K562 (cell line): Measurements from ENCODE around the gene TRNP1. TPM values are rescaled to one million over a fixed set of nuclear protein-coding genes. Genes with fewer than 3 reads are reported as not detected.
A peak's percentile ranks its signal among the peaks of the same experiment; 100 is the strongest.

Experiments used
- ATAC-seq: fragments of 200-7000 bp; cut with Tn5 transposase; 3 replicates; pipeline ENCODE4 v1.9.1; 2020; ENCODE audit warnings: moderate library complexity
- Bru-seq: library from RNA; stranded (reverse); fragments of 400-500 nt; gene quantifications from one replicate; lab custom pipeline; 2021; lab: Mats Ljungman, UMichigan
- BruChase-seq, 2 experiments: library from RNA; stranded (reverse); fragments of 400-500 nt; gene quantifications; one replicate each; lab custom pipeline; 2021; lab: Mats Ljungman, UMichigan
- BruUV-seq: library from RNA; stranded (reverse); fragments of 400-500 nt; replicated peaks from 2 replicates; lab custom pipeline; 2021; lab: Mats Ljungman, UMichigan
- CTCF ChIA-PET: fragments of 300-600 bp; formaldehyde crosslinking; extraction: SDS; loops from one replicate; lab custom pipeline; 2021; ENCODE audit warnings: low intra/inter-chr PET ratio; lab: Yijun Ruan, JAX
- POLR2A ChIA-PET: fragments of 300-600, 350-650 bp; sonication (Branson Sonifier 250); formaldehyde crosslinking; extraction: SDS; loops from one replicate; lab custom pipeline; 2021; ENCODE audit warnings: antibody characterized with exemption, inconsistent platforms; lab: Yijun Ruan, JAX
- DNase-seq, 4 experiments: peaks; one replicate each; pipeline versions ENCODE4 v3.0.0 to v3.0.0-alpha.2; 2011 to 2018; ENCODE audit warnings: low spot score in 3 of 4, mixed read lengths in 3 of 4; ENCODE audit errors: extremely low read depth in 1 of 4
- FAIRE-seq: peaks from 2 replicates; lab custom pipeline; 2011; peaks lifted over from hg19 to GRCh38; lab: Jason Lieb, UNC
- H2AFZ ChIP-seq: 2 replicates; pipeline ENCODE4 v1.6.0; 2011; ENCODE audit warnings: low read depth, low read length, control low read depth, inconsistent platforms
- H3K27ac ChIP-seq: fragments of 200-600 bp; 3 replicates; pipeline ENCODE4 v1.8.0; 2011; ENCODE audit warnings: low read depth, mild to moderate bottlenecking, control low read depth, inconsistent platforms, low read length, moderate library complexity, mixed read lengths; ENCODE audit errors: extremely low read depth
- H3K27me3 ChIP-seq, 2 experiments: fragments of 300-600 bp in 1 of 2; 2 replicates in 1 of 2; 3 replicates in 1 of 2; pipeline versions ENCODE4 v1.6.0 to v1.8.0; 2011; ENCODE audit warnings: inconsistent platforms in 2 of 2, low read length in 2 of 2, mild to moderate bottlenecking in 1 of 2, mixed read lengths in 1 of 2, moderate library complexity in 1 of 2; ENCODE audit not compliant: control insufficient read depth in 2 of 2, insufficient read depth in 2 of 2
- H3K36me3 ChIP-seq: fragments of 300-600 bp; 3 replicates; pipeline ENCODE4 v1.8.0; 2011; ENCODE audit warnings: mild to moderate bottlenecking, low read length, inconsistent platforms; ENCODE audit not compliant: control insufficient read depth, insufficient read depth
- H3K4me1 ChIP-seq, 2 experiments: fragments of 200-600 bp in 1 of 2; replicated peaks in 1 of 2; 2 replicates in 1 of 2; 3 replicates in 1 of 2; pipeline versions ENCODE4 v1.5.1 to v1.8.0; 2011; ENCODE audit warnings: inconsistent platforms in 2 of 2, low read length in 2 of 2, mild to moderate bottlenecking in 1 of 2, mixed read lengths in 1 of 2, moderate library complexity in 1 of 2; ENCODE audit not compliant: control insufficient read depth in 2 of 2, insufficient read depth in 2 of 2
- H3K4me2 ChIP-seq: 2 replicates; pipeline ENCODE4 v1.6.1; 2011; ENCODE audit warnings: low read length, control low read depth, inconsistent platforms, mixed read lengths; ENCODE audit not compliant: insufficient read depth
- H3K4me3 ChIP-seq: fragments of 200-600 bp; sonication (generic), shearing (Covaris generic); 2 replicates; pipeline ENCODE4 v1.5.1; 2016; ENCODE audit warnings: control low read depth, inconsistent platforms
- H3K79me2 ChIP-seq: fragments of 200-600 bp; 3 replicates; pipeline ENCODE4 v1.8.0; 2011; ENCODE audit warnings: low read length, inconsistent platforms; ENCODE audit not compliant: control insufficient read depth, insufficient read depth
- H3K9ac ChIP-seq, 2 experiments: 2 replicates each; pipeline versions ENCODE4 v1.6.0 to v1.6.1; 2011; ENCODE audit warnings: low read depth in 2 of 2, low read length in 2 of 2, control low read depth in 1 of 2, inconsistent platforms in 1 of 2, mild to moderate bottlenecking in 1 of 2, mixed read lengths in 1 of 2; ENCODE audit not compliant: insufficient read depth in 1 of 2
- H3K9me1 ChIP-seq: one replicate; pipeline ENCODE4 v1.6.0; 2011; ENCODE audit warnings: inconsistent platforms, mild to moderate bottlenecking, low read length, moderate library complexity; ENCODE audit not compliant: control insufficient read depth, insufficient read depth
- H3K9me3 ChIP-seq: replicated peaks from 2 replicates; pipeline ENCODE4 v1.5.1; 2011; ENCODE audit warnings: low read depth, low read length, inconsistent platforms; ENCODE audit not compliant: control insufficient read depth, insufficient read depth
- H4K20me1 ChIP-seq: replicated peaks from 2 replicates; pipeline ENCODE4 v1.6.1; 2011; ENCODE audit warnings: low read length, inconsistent platforms, mixed read lengths; ENCODE audit not compliant: control insufficient read depth, insufficient read depth
- CAMTA2 ChIP-seq: fragments of 250-450 bp; sonication (Bioruptor Pico); conservative IDR thresholded peaks from 2 replicates; pipeline ENCODE4 v1.5.1; 2022
- DPF2 ChIP-seq: fragments of 450-650 bp; IDR thresholded peaks from 2 replicates; pipeline ENCODE4 v1.6.1; 2016
- EP400 ChIP-seq: fragments of 450-650 bp; IDR thresholded peaks from 2 replicates; pipeline ENCODE4 v1.6.1; 2017; ENCODE audit warnings: antibody characterized with exemption, mild to moderate bottlenecking, moderate library complexity
- KDM2B ChIP-seq: fragments of 250-450 bp; sonication (Bioruptor Pico); IDR thresholded peaks from 2 replicates; pipeline ENCODE4 v1.8.0; 2021; ENCODE audit warnings: mild to moderate bottlenecking, moderate library complexity
- PTTG1 ChIP-seq: fragments of 450-650 bp; IDR thresholded peaks from 2 replicates; pipeline ENCODE4 v1.6.1; 2016; ENCODE audit warnings: low read depth, mild to moderate bottlenecking, missing genetic modification characterization, missing compliant biosample characterization
- RERE ChIP-seq: sonication (generic); formaldehyde crosslinking; IDR thresholded peaks from 2 replicates; pipeline ENCODE4 v1.8.0; 2023; ENCODE audit warnings: missing genetic modification reagents, mild to moderate bottlenecking, borderline replicate concordance
- ZBTB49 ChIP-seq: sonication (generic); formaldehyde crosslinking; IDR thresholded peaks from 2 replicates; pipeline ENCODE4 v1.8.0; 2022; ENCODE audit warnings: missing genetic modification reagents, mild to moderate bottlenecking, borderline replicate concordance
- ZNF583 ChIP-seq: fragments of 250-450 bp; sonication (Bioruptor Pico); IDR thresholded peaks from 2 replicates; pipeline ENCODE4 v1.4.0; 2020
- WGBS: fragments of 100-300 bp; shearing (Covaris generic); methylation state at CpG from one replicate; pipeline ENCODE4 v1.1.6; 2016; ENCODE audit warnings: low coverage, mixed read lengths; ENCODE audit not compliant: insufficient coverage; ENCODE audit errors: missing lambda C conversion rate; 5-methylcytosine and 5-hydroxymethylcytosine counted together
- in situ Hi-C: fragments of 300-500 bp; cut with MboI; formaldehyde crosslinking; loops from 4 replicates; pipeline ENCODE4 v1.15.0; 2018; ENCODE audit warnings: inconsistent platforms, mixed read lengths
- intact Hi-C: fragments of 100-400 bp; cut with micrococcal nuclease; formaldehyde crosslinking; loops from 2 replicates; pipeline ENCODE4 v1.14.2; 2022
- long read RNA-seq, 3 experiments: library from polyadenylated mRNA in 2 of 3; library from RNA in 1 of 3; unstranded in 2 of 3; stranded (forward) in 1 of 3; transcript quantifications; one replicate each; pipeline ENCODE4 v2.0.0, GENCODE V29; 2019 to 2022
- polyA minus RNA-seq, 3 experiments: library from RNA; depleted of rRNA, polyadenylated mRNA; stranded (reverse); fragments of >200 nt; gene quantifications; 2 replicates each; pipeline ENCODE4 v1.2.3, GENCODE V29; 2011
- polyA plus RNA-seq, 8 experiments: library from polyadenylated mRNA; depleted of rRNA in 4 of 8; stranded (reverse) in 5 of 8; unstranded in 3 of 8; fragments of >200 nt; fragmentation: Nextera tagmentation in 2 of 8; fragmentation: Illumina TruSeq in 1 of 8; extraction: Ambion mirVana in 2 of 8; extraction: Trizol in 1 of 8; gene quantifications; 2 replicates each; pipeline versions ENCODE4 v1.2.1 to v1.2.3, GENCODE V29; 2011 to 2014; ENCODE audit warnings: inconsistent platforms in 1 of 8, missing spikeins in 1 of 8
- total RNA-seq, 7 experiments: library from RNA; depleted of rRNA in 6 of 7; stranded (reverse); fragments of >200 nt in 6 of 7; fragmentation: Illumina TruSeq in 2 of 7; extraction: Trizol in 2 of 7; gene quantifications; 2 replicates each; pipeline versions ENCODE4 v1.2.1 to v1.2.3, GENCODE V29; 2011 to 2021; ENCODE audit warnings: low replicate concordance in 1 of 7

The TRNP1 gene
- 0.90 and 1.7 TPM in 2 replicates for total RNA-seq (2011; cell fraction: chromatin; rRNA removed; ENCODE audit: low replicate concordance)
- 1.3 and 1.8 TPM in 2 replicates for total RNA-seq (2011; cell fraction: nucleolus; rRNA removed)
- 1.3 TPM in 2 replicates for total RNA-seq (2011; cell fraction: nucleoplasm; rRNA removed)
- total RNA-seq (2014; rRNA removed): 1.1 and 1.2 TPM in 2 replicates
- 0.73 and 0.95 TPM in 2 replicates for total RNA-seq (2014; rRNA removed; fragmentation: Illumina TruSeq; extraction: Trizol)
- 0.26 and 0.47 TPM in 2 replicates for total RNA-seq (2015; rRNA removed; fragmentation: Illumina TruSeq; extraction: Trizol)
- total RNA-seq (2021): 0.95 and 2.3 TPM in 2 replicates
- 0.98 and 1.9 TPM in 2 replicates for polyA plus RNA-seq (2011; rRNA removed)
- 1.7 and 2.1 TPM in 2 replicates for polyA plus RNA-seq (2011; cell fraction: cytosol; rRNA removed)
- polyA plus RNA-seq (2011; cell fraction: nucleus; rRNA removed): 1.1 and 1.7 TPM in 2 replicates
- 0.29 and 0.94 TPM in 2 replicates for polyA plus RNA-seq (2012)
- 0.98 and 1.4 TPM in 2 replicates for polyA plus RNA-seq (2014; fragmentation: Illumina TruSeq; extraction: Trizol)
- under 1 TPM; 0.03 to 0.14 TPM for polyA plus RNA-seq (2014; fragmentation: Nextera tagmentation; extraction: Ambion mirVana)
- 0.97 and 1.3 TPM in 2 replicates for polyA plus RNA-seq (2014; rRNA removed)
- polyA minus RNA-seq (2011; rRNA and poly(A)+ RNA removed): 0.32 and 0.90 TPM in 2 replicates
- 0.38 TPM in 1 of 2 replicates, not detected in the other for polyA minus RNA-seq (2011; cell fraction: cytosol; rRNA and poly(A)+ RNA removed)
- polyA minus RNA-seq (2011; cell fraction: nucleus; rRNA and poly(A)+ RNA removed): 0.81 and 1.1 TPM in 2 replicates
- Bru-seq, nascent RNA: percentile 49 among the genes with signal in this experiment
- percentile 31 among the genes with signal in this experiment for BruChase-seq, experiment 1, labeled RNA remaining after a 2-hour chase
- percentile 30 among the genes with signal in this experiment for BruChase-seq, experiment 2, labeled RNA remaining after a 6-hour chase
- long read RNA-seq, experiment 1, partial matches to known transcripts: 0 of 5 reads
- long read RNA-seq, experiment 1, other reads (novel, unspliced or antisense): 2 of 5 reads
- long read RNA-seq, experiment 2, partial matches to known transcripts: 0 of 5 reads
- long read RNA-seq, experiment 2, other reads (novel, unspliced or antisense): 2 of 5 reads
- long read RNA-seq, experiment 3: 0 reads

GRCh38 chr1:26993237-26994019 is at the start of gene TRNP1:
TRNP1 (plus strand) TSS chr1:26993692; CDS start chr1:26993787, 95 bp downstream.
- DNase-seq (peak; percentile 93 to 99 (median 99)), ATAC-seq (peak; percentile 88), FAIRE-seq (no peak)
- H3K4me2 ChIP-seq: peak within 1 kb of the TSS; percentile 78
- H3K4me1 ChIP-seq: peaks cover 10 to 36% of the 10 kb centered on the region in 2 experiments; a peak in 4 of 5 replicates
- in situ Hi-C loops (no loop called here), intact Hi-C loops (no loop called here)
- no TSS peak for BruUV-seq
- peak within 1 kb of the TSS; percentile 93 for H2AFZ ChIP-seq
- H3K79me2 ChIP-seq: no peaks in the 10 kb centered on the region
- H3K36me3 ChIP-seq: no peaks in the 10 kb centered on the region
- peaks cover 9 to 28% of the 10 kb centered on the region in 2 experiments; a peak in 4 of 5 replicates for H3K27me3 ChIP-seq
- 2% methylated on average over 47 of the region's 61 CpGs for WGBS
- H3K9me3 ChIP-seq: no peaks in the 10 kb centered on the region
- H4K20me1 ChIP-seq: no peaks in the 10 kb centered on the region; the same call in 1 of the 2 replicates
- H3K27ac ChIP-seq: no peak within 1 kb of the TSS
- peak within 1 kb of the TSS; percentile 24 to 89; a peak in 3 of 4 replicates for H3K9ac ChIP-seq
- POLR2A ChIA-PET: interaction anchor here (1.2 kb wide), 1 partner anchor 11 kb away, joined by 5 read pairs; no protein-coding TSS in a partner anchor
- H3K4me3 ChIP-seq: peak within 1 kb of the TSS; percentile 52
- H3K9me1 ChIP-seq: no peaks in the 10 kb centered on the region
- CTCF ChIA-PET: interaction anchor here (0.6 to 1.8 kb wide), 2 partner anchors 51 to 793 kb away, joined by 6 read pairs; no protein-coding TSS in a partner anchor
- no peak for TF ChIP-seq EP400
- TF ChIP-seq CAMTA2 (CRISPR knock-in tag): no peak
- TF ChIP-seq RERE: no peak
- no peak for TF ChIP-seq DPF2
- no peak for TF ChIP-seq PTTG1 (tag)
- TF ChIP-seq KDM2B (CRISPR knock-in tag): 0 out of 2 replicates have a peak, but pooled peaks have one; percentile 57
- TF ChIP-seq ZNF583: no peak
- TF ChIP-seq ZBTB49: no peak
